MCF 10A (cell line): ENCODE data around the gene PRKAR1B. TPM values are rescaled to one million over a fixed set of nuclear protein-coding genes. Genes with fewer than 3 reads are reported as not detected.

Experiments
- BruUV-seq: library from RNA; stranded (reverse); fragments of 400-500 nt; replicated peaks from 2 replicates; lab custom pipeline; 2021; lab: Mats Ljungman, UMichigan
- CTCF ChIA-PET: fragments of 300-600 bp; sonication (Branson Sonifier 250); formaldehyde crosslinking; extraction: SDS; loops from one replicate; lab custom pipeline; 2021; ENCODE audit warnings: antibody characterized with exemption, inconsistent platforms; lab: Yijun Ruan, JAX
- POLR2A ChIA-PET: fragments of 300-600, 350-650 bp; sonication (Branson Sonifier 250); formaldehyde crosslinking; extraction: SDS; loops from one replicate; lab custom pipeline; 2020; ENCODE audit warnings: antibody characterized with exemption, inconsistent platforms; lab: Yijun Ruan, JAX
- DNase-seq: peaks from one replicate; pipeline ENCODE4 v3.0.0-alpha.2; 2018; ENCODE audit not compliant: unreplicated experiment
- H3K27ac Mint-ChIP-seq: one replicate; pipeline ENCODE4 v1.8.0; 2022; ENCODE audit warnings: mild to moderate bottlenecking, low read depth, mixed read lengths; ENCODE audit not compliant: unreplicated experiment
- H3K27me3 Mint-ChIP-seq: one replicate; pipeline ENCODE4 v1.8.0; 2022; ENCODE audit warnings: mixed read lengths; ENCODE audit not compliant: insufficient read depth, unreplicated experiment
- H3K36me3 Mint-ChIP-seq: one replicate; pipeline ENCODE4 v1.8.0; 2022; ENCODE audit warnings: mild to moderate bottlenecking, moderate library complexity, mixed read lengths; ENCODE audit not compliant: insufficient read depth, unreplicated experiment
- H3K4me1 Mint-ChIP-seq: one replicate; pipeline ENCODE4 v1.8.0; 2022; ENCODE audit warnings: mixed read lengths; ENCODE audit not compliant: insufficient read depth, unreplicated experiment
- H3K4me3 Mint-ChIP-seq: one replicate; pipeline ENCODE4 v1.8.0; 2022; ENCODE audit warnings: mild to moderate bottlenecking, moderate library complexity, mixed read lengths; ENCODE audit not compliant: unreplicated experiment
- H3K9me3 Mint-ChIP-seq: one replicate; pipeline ENCODE4 v1.8.0; 2022; ENCODE audit warnings: mixed read lengths; ENCODE audit not compliant: unreplicated experiment
- intact Hi-C: fragments of 100-400 bp; cut with micrococcal nuclease; formaldehyde crosslinking; loops from 2 replicates; pipeline ENCODE4 v1.14.1; 2022
- total RNA-seq: library from RNA; stranded (reverse); gene quantifications from 2 replicates; pipeline ENCODE4 v1.2.3, GENCODE V29; 2022
- TF ChIP-seq, protein P1 (sequence below): fragments of 200-600 bp; IDR thresholded peaks from one replicate; pipeline ENCODE4 v1.8.0; 2022; ENCODE audit warnings: antibody characterized with exemption, mild to moderate bottlenecking; ENCODE audit not compliant: unreplicated experiment

Gene PRKAR1B
- total RNA-seq, 1 experiment from 2014 or later = 31.5 TPM

DNA sequence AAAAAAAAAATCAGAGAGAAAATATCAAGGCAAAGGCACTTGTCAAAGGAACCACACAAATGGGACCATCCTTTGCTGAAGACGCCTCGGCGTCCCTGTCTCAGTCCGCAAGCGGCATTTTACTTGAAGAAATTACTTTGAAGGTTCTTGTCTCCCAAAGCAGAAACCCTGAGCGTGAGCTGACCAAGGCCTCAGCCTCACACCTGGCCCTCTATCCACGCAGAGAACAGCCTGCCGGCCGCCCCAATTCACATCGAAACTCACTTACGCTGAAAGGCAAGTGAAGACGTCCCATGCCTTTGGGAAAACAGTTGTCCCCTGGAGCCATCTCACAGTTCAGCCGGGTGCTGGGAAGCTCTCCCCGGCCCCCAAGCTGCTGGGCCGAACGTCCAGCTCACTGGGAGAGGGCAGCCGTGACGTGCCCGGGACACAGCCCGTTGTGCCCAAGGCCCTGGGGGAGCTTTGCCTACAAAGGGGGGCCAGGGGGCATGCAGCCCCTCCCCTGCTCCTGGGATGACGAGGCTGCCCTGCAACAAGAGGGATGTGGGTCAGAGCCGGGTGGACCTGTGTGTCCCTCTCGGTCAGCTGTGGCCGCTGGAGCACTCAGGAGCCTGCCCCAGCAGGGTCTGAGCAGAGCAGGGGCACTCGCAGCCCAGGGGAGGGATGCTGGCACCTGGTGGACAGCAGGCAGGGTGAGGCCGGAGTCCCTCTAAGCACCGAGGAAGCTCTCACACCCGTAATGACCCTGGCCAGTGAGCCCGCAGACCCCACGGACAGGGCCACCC lies 157.8 kb downstream of the PRKAR1B start:
- no peaks in the 10 kb centered on the region for H3K4me1 Mint-ChIP-seq
- intact Hi-C loops = no loop called here
- no peak overlapping the region for H3K27ac Mint-ChIP-seq
- H3K9me3 Mint-ChIP-seq = no peaks in the 10 kb centered on the region
- TF ChIP-seq, protein P1, sequence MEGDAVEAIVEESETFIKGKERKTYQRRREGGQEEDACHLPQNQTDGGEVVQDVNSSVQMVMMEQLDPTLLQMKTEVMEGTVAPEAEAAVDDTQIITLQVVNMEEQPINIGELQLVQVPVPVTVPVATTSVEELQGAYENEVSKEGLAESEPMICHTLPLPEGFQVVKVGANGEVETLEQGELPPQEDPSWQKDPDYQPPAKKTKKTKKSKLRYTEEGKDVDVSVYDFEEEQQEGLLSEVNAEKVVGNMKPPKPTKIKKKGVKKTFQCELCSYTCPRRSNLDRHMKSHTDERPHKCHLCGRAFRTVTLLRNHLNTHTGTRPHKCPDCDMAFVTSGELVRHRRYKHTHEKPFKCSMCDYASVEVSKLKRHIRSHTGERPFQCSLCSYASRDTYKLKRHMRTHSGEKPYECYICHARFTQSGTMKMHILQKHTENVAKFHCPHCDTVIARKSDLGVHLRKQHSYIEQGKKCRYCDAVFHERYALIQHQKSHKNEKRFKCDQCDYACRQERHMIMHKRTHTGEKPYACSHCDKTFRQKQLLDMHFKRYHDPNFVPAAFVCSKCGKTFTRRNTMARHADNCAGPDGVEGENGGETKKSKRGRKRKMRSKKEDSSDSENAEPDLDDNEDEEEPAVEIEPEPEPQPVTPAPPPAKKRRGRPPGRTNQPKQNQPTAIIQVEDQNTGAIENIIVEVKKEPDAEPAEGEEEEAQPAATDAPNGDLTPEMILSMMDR = no peak
- no peaks in the 10 kb centered on the region for H3K36me3 Mint-ChIP-seq
- no peaks in the 10 kb centered on the region for H3K27me3 Mint-ChIP-seq
- no peak for DNase-seq
- BruUV-seq = no TSS peak
- POLR2A ChIA-PET = no interaction called here
- CTCF ChIA-PET = interaction anchor here (0.7 kb wide), 1 partner anchor 413 kb away, joined by 3 read pairs; no protein-coding TSS in a partner anchor
- no peak overlapping the region for H3K4me3 Mint-ChIP-seq

DNA sequence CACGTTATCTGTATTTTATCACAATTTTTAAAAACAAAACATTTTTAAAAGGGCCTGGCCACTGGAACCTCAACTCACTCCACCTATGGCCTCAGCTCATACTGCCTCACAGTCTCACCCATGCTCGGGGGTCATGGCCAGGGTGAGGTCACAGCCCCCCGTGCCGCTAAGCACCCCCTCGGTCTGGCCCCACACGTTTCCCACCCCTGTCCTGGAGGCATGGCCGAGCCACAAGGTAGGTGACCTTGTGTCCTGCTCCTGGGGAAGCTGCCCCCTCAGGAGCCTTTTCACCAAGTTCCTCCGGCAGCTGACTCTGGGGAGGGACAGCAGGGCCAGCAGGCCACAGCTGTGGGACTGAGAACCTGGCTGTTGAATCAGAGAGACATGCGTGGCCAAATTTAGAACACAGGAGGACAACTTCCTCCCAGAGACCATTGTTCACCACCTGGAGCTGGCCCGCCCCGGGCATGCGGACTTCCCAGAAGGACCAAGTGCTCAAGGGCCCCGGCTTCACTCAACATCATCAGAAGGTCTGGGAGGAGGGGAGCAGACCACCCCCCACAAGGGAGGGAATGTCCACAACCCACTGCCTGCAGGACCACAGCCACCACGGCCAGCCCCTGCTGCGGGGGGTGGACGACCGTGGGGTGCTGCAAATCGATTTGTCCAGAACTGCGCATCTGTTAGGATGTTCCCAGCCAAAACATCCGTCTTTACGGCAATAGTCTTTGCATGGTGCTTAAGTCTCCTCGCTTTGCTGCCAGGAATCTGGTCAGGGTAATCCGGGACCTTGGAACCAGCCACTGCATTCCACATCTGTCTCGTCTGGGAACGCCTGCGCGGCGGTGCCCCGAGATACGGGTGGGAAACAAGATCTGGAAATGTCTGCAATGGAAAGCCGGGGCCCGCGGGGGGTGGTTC lies 158.8 kb downstream of the PRKAR1B start:
- TF ChIP-seq, protein P1 = no peak
- Mint-ChIP-seq H3K27me3 (no peaks in the 10 kb centered on the region), H3K36me3 (no peaks in the 10 kb centered on the region), H3K9me3 (no peaks in the 10 kb centered on the region), H3K4me1 (no peaks in the 10 kb centered on the region), H3K4me3 (no peak overlapping the region), H3K27ac (no peak overlapping the region)
- no TSS peak for BruUV-seq
- ChIA-PET CTCF (no interaction called here), POLR2A (no interaction called here)
- no peak for DNase-seq
- intact Hi-C loops = no loop called here

DNA sequence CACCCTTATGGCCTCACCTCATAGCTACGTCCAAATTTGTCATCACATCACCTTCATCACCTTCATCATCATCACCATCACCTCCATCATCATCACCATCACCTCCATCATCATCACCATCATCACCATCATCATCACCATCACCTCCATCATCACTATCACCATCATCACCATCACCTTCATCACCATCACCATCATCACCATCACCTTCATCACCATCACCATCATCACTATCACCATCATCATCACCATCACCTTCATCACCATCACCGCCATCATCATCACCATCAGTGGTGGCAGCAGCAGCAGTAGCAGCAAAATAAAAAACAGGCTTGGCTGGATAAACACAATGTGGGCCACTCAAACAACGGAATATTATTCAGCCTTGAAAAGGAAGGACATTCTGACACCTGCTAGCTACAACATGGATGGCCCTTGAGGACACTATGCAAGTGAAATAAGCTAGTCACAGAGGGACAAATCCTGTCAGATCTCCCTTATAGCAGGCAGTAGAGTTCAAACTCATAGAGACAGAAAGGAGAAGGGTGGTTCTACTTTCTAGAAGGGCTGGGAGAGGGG lies 159.7 kb downstream of the PRKAR1B start:
- Mint-ChIP-seq H3K27ac (no peak overlapping the region), H3K4me3 (no peak overlapping the region), H3K9me3 (no peaks in the 10 kb centered on the region), H3K27me3 (no peaks in the 10 kb centered on the region), H3K4me1 (no peaks in the 10 kb centered on the region), H3K36me3 (no peaks in the 10 kb centered on the region)
- no peak for DNase-seq
- ChIA-PET POLR2A (no interaction called here), CTCF (no interaction called here)
- no TSS peak for BruUV-seq
- intact Hi-C loops = no loop called here
- TF ChIP-seq, protein P1 = no peak

DNA sequence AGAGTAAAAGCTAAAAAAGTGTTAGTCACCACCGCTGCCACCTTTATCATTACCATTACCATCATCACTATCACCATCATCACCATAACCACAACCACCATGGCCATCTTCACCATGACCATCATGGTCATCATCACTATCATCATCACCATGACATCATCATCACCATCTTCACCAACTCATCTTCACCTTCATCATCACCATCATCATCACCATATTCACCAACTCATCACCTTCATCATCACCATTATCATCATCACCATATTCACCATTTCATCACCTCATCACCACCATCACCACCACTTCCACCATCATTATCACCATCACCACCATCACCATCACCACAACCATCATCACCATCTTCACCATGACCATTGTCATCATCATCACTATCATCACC lies 161.0 kb downstream of the PRKAR1B start:
- POLR2A ChIA-PET = interaction anchor here (0.7 kb wide), 1 partner anchor 9 kb away, joined by 3 read pairs; no protein-coding TSS in a partner anchor

More for the DNA sequence above, 161.0 kb downstream of the PRKAR1B start:
- intact Hi-C loops = no loop called here
- Mint-ChIP-seq H3K4me1 (no peaks in the 10 kb centered on the region), H3K9me3 (no peaks in the 10 kb centered on the region), H3K27me3 (no peaks in the 10 kb centered on the region), H3K36me3 (no peaks in the 10 kb centered on the region), H3K27ac (no peak overlapping the region), H3K4me3 (no peak overlapping the region)
- no peak for DNase-seq
- TF ChIP-seq, protein P1 = no peak
- BruUV-seq = no TSS peak
- CTCF ChIA-PET = no interaction called here
